H1 (cell line): Measurements from ENCODE around the gene NOP16. TPM values are rescaled to one million over a fixed set of nuclear protein-coding genes. Genes with fewer than 3 reads are reported as not detected.

ENCODE experiments used
- KDM1A ChIP-seq: fragments of 200-600, 300-600 bp; sonication (generic); IDR thresholded peaks from 2 replicates; pipeline ENCODE4 v1.7.1; 2016; ENCODE audit warnings: mild to moderate bottlenecking, low read length, borderline replicate concordance
- POLR2A ChIP-seq, 2 experiments: IDR thresholded peaks; 1 replicate in 1 of 2; 2 replicates in 1 of 2; pipeline ENCODE4 v1.6.1; 2011; ENCODE audit warnings: low read depth in 2 of 2, low read length in 2 of 2, mild to moderate bottlenecking in 2 of 2; ENCODE audit errors: control extremely low read depth in 1 of 2
- POU5F1 ChIP-seq: IDR thresholded peaks from 2 replicates; pipeline ENCODE4 v1.6.1; 2011; ENCODE audit warnings: low read depth, mild to moderate bottlenecking, low read length, moderate library complexity
- RFX5 ChIP-seq: IDR thresholded peaks from 2 replicates; pipeline ENCODE4 v1.6.1; 2011; ENCODE audit warnings: low read depth, low read length, improper control_type of control experiment, borderline replicate concordance
- SAP30 ChIP-seq: fragments of 300-600 bp; sonication (generic); IDR thresholded peaks from 2 replicates; pipeline ENCODE4 v1.7.1; 2012; ENCODE audit warnings: low read length, moderate library complexity, mild to moderate bottlenecking, inconsistent platforms; ENCODE audit not compliant: insufficient read depth, insufficient replicate concordance
- polyA plus RNA-seq, 7 experiments: library from polyadenylated mRNA; depleted of rRNA in 3 of 7; stranded (reverse) in 5 of 7; unstranded in 2 of 7; fragments of >200 nt in 5 of 7; fragments of 200-250 nt in 2 of 7; gene quantifications; 1 replicate in 5 of 7; 2 replicates in 1 of 7; 4 replicates in 1 of 7; pipeline versions ENCODE4 v1.2.1 to v1.2.3, GENCODE V29; 2011 to 2013; ENCODE audit warnings: missing spikeins in 2 of 7, mixed read lengths in 2 of 7
- total RNA-seq: library from RNA; stranded (reverse); fragmentation: NEBNext Ultra II Directional; extraction: Animal tissue kit (Norgen Biotek cat#: 25700); gene quantifications from 2 replicates; pipeline ENCODE4 v1.2.1, GENCODE V29; 2021
- TF ChIP-seq, protein P1 (sequence below): fragments of 300-600 bp; sonication (generic); IDR thresholded peaks from 2 replicates; pipeline ENCODE4 v1.7.1; 2012; ENCODE audit warnings: low read length, moderate library complexity, mild to moderate bottlenecking, inconsistent platforms; ENCODE audit not compliant: insufficient replicate concordance
- TF ChIP-seq, protein P2 (sequence below): IDR thresholded peaks from 2 replicates; pipeline ENCODE4 v1.6.1; 2011; ENCODE audit warnings: low read depth, mild to moderate bottlenecking, low read length; ENCODE audit not compliant: insufficient read depth

Gene NOP16
- total and polyA plus RNA-seq, 2 of the 8 experiments (the other 6 are each of a cell fraction or from before 2014, with no cell fraction given), result 46.9 to 65.2 TPM

DNA sequence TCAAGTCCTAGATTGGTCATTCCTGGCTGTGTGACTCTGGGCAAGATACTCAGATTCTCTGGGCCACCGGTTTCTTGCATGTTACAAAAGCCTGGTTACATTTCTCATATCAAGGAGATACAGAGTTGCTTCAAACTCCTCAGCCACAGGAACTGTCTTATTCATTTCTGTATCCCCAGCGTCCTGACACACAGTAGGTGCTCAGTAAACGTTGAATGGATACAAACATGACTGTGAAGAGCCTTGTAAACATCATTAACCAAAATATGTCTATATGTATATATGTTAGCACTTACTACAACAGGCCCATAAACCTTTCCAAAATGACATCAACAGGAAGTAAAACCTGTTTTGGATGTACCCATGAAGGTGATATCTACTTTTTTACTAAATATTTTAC lies 26.3 kb upstream of the NOP16 start (continued):
- TF ChIP-seq, protein P1, sequence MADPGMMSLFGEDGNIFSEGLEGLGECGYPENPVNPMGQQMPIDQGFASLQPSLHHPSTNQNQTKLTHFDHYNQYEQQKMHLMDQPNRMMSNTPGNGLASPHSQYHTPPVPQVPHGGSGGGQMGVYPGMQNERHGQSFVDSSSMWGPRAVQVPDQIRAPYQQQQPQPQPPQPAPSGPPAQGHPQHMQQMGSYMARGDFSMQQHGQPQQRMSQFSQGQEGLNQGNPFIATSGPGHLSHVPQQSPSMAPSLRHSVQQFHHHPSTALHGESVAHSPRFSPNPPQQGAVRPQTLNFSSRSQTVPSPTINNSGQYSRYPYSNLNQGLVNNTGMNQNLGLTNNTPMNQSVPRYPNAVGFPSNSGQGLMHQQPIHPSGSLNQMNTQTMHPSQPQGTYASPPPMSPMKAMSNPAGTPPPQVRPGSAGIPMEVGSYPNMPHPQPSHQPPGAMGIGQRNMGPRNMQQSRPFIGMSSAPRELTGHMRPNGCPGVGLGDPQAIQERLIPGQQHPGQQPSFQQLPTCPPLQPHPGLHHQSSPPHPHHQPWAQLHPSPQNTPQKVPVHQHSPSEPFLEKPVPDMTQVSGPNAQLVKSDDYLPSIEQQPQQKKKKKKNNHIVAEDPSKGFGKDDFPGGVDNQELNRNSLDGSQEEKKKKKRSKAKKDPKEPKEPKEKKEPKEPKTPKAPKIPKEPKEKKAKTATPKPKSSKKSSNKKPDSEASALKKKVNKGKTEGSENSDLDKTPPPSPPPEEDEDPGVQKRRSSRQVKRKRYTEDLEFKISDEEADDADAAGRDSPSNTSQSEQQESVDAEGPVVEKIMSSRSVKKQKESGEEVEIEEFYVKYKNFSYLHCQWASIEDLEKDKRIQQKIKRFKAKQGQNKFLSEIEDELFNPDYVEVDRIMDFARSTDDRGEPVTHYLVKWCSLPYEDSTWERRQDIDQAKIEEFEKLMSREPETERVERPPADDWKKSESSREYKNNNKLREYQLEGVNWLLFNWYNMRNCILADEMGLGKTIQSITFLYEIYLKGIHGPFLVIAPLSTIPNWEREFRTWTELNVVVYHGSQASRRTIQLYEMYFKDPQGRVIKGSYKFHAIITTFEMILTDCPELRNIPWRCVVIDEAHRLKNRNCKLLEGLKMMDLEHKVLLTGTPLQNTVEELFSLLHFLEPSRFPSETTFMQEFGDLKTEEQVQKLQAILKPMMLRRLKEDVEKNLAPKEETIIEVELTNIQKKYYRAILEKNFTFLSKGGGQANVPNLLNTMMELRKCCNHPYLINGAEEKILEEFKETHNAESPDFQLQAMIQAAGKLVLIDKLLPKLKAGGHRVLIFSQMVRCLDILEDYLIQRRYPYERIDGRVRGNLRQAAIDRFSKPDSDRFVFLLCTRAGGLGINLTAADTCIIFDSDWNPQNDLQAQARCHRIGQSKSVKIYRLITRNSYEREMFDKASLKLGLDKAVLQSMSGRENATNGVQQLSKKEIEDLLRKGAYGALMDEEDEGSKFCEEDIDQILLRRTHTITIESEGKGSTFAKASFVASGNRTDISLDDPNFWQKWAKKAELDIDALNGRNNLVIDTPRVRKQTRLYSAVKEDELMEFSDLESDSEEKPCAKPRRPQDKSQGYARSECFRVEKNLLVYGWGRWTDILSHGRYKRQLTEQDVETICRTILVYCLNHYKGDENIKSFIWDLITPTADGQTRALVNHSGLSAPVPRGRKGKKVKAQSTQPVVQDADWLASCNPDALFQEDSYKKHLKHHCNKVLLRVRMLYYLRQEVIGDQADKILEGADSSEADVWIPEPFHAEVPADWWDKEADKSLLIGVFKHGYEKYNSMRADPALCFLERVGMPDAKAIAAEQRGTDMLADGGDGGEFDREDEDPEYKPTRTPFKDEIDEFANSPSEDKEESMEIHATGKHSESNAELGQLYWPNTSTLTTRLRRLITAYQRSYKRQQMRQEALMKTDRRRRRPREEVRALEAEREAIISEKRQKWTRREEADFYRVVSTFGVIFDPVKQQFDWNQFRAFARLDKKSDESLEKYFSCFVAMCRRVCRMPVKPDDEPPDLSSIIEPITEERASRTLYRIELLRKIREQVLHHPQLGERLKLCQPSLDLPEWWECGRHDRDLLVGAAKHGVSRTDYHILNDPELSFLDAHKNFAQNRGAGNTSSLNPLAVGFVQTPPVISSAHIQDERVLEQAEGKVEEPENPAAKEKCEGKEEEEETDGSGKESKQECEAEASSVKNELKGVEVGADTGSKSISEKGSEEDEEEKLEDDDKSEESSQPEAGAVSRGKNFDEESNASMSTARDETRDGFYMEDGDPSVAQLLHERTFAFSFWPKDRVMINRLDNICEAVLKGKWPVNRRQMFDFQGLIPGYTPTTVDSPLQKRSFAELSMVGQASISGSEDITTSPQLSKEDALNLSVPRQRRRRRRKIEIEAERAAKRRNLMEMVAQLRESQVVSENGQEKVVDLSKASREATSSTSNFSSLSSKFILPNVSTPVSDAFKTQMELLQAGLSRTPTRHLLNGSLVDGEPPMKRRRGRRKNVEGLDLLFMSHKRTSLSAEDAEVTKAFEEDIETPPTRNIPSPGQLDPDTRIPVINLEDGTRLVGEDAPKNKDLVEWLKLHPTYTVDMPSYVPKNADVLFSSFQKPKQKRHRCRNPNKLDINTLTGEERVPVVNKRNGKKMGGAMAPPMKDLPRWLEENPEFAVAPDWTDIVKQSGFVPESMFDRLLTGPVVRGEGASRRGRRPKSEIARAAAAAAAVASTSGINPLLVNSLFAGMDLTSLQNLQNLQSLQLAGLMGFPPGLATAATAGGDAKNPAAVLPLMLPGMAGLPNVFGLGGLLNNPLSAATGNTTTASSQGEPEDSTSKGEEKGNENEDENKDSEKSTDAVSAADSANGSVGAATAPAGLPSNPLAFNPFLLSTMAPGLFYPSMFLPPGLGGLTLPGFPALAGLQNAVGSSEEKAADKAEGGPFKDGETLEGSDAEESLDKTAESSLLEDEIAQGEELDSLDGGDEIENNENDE, result no peak
- TF ChIP-seq RFX5, result no peak
- no peak for TF ChIP-seq POLR2A (IDR thresholded peaks at IDR 0.05; ENCODE audit: control extremely low read depth in 1 of 2, low read depth in 2 of 2, low read length in 2 of 2)
- no peak for TF ChIP-seq POU5F1
- TF ChIP-seq SAP30, result no peak
- TF ChIP-seq, protein P2, sequence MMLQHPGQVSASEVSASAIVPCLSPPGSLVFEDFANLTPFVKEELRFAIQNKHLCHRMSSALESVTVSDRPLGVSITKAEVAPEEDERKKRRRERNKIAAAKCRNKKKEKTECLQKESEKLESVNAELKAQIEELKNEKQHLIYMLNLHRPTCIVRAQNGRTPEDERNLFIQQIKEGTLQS, result no peak
- no peak for TF ChIP-seq KDM1A
